GM15510 (cell line): ENCODE results near the gene TEX2.

Source experiments
- POLR2A ChIP-seq: IDR thresholded peaks from 3 replicates; pipeline ENCODE4 v1.6.1; 2011; ENCODE audit warnings: borderline replicate concordance; ENCODE audit not compliant: insufficient read length; ENCODE audit errors: extremely low read depth

Gene TEX2

GRCh38 chr17:64278614-64279013 is 15.6 kb upstream of the TEX2 start:
- no peak for TF ChIP-seq POLR2A

GRCh38 chr17:64277831-64278562 is 14.9 kb upstream of the TEX2 start:
- TF ChIP-seq POLR2A: no peak

GRCh38 chr17:64276961-64277505 is 14.0 kb upstream of the TEX2 start:
- TF ChIP-seq POLR2A: no peak

GRCh38 chr17:64275016-64275415 is 12.0 kb upstream of the TEX2 start:
- TF ChIP-seq POLR2A: no peak

- TF ChIP-seq POLR2A: no peak
Observed at GRCh38 chr17:64273006-64273405, 9.9 kb upstream of the TEX2 start.

- TF ChIP-seq POLR2A: no peak
Observed at GRCh38 chr17:64270885-64271284, 7.8 kb upstream of the TEX2 start.

GRCh38 chr17:64269687-64270649 is 6.9 kb upstream of the TEX2 start:
- no peak for TF ChIP-seq POLR2A

GRCh38 chr17:64264891-64265290 is 1.8 kb upstream of the TEX2 start:
- TF ChIP-seq POLR2A: no peak

- TF ChIP-seq POLR2A: no peak
Observed at GRCh38 chr17:64262198-64262999, 661 bp downstream of the TEX2 start.

GRCh38 chr17:64261417-64262145 is 1.5 kb downstream of the TEX2 start:
- no peak for TF ChIP-seq POLR2A

GRCh38 chr17:64260886-64261285 is 2.2 kb downstream of the TEX2 start:
- no peak for TF ChIP-seq POLR2A

GRCh38 chr17:64259922-64260321 is 3.1 kb downstream of the TEX2 start:
- TF ChIP-seq POLR2A: no peak

- no peak for TF ChIP-seq POLR2A
Observed at GRCh38 chr17:64259426-64259825, 3.6 kb downstream of the TEX2 start.

GRCh38 chr17:64256913-64257807 is 5.9 kb downstream of the TEX2 start:
- TF ChIP-seq POLR2A: no peak

- no peak for TF ChIP-seq POLR2A
Observed at GRCh38 chr17:64255764-64256163, 7.3 kb downstream of the TEX2 start.
